ENCODE results near the gene ETS1. TPM values are rescaled to one million over a fixed set of nuclear protein-coding genes. Genes with fewer than 3 reads are reported as not detected.

ETS1 gene
- polyA plus RNA-seq, 1 experiment = 32.3 TPM

GRCh38 chr11:128624269-128625175 lies 37.2 kb upstream of the ETS1 start:
- DNase-seq (ENCODE audit: low read depth, low spot score) = no peak
- Histone ChIP-seq H3K27me3 (ENCODE audit: control insufficient read depth, insufficient read depth, low read length) (no peaks in the 10 kb centered on the region), H3K9me3 (ENCODE audit: control insufficient read depth, insufficient read depth, low read length) (no peaks in the 10 kb centered on the region; the same call in 1 of the 2 replicates), H3K27ac (ENCODE audit: low read depth, low read length) (no peak overlapping the region), H3K4me3 (ENCODE audit: low read depth, low read length) (no peak overlapping the region)
- ChIA-PET POLR2A (no interaction called here), CTCF (interaction anchor here (1.5 to 2.7 kb wide), 3 partner anchors 8 to 467 kb away, joined by 4 to 11 read pairs (median 5); no protein-coding TSS in a partner anchor)
- TF ChIP-seq, protein P1, sequence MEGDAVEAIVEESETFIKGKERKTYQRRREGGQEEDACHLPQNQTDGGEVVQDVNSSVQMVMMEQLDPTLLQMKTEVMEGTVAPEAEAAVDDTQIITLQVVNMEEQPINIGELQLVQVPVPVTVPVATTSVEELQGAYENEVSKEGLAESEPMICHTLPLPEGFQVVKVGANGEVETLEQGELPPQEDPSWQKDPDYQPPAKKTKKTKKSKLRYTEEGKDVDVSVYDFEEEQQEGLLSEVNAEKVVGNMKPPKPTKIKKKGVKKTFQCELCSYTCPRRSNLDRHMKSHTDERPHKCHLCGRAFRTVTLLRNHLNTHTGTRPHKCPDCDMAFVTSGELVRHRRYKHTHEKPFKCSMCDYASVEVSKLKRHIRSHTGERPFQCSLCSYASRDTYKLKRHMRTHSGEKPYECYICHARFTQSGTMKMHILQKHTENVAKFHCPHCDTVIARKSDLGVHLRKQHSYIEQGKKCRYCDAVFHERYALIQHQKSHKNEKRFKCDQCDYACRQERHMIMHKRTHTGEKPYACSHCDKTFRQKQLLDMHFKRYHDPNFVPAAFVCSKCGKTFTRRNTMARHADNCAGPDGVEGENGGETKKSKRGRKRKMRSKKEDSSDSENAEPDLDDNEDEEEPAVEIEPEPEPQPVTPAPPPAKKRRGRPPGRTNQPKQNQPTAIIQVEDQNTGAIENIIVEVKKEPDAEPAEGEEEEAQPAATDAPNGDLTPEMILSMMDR (IDR thresholded peaks at IDR 0.05; ENCODE audit: low read depth, low read length) = no peak

- ChIA-PET POLR2A (no interaction called here), CTCF (interaction anchor here (2.0 to 2.8 kb wide), 3 partner anchors 9 to 466 kb away, joined by 5 to 13 read pairs (median 11); no protein-coding TSS in a partner anchor)
- no peak overlapping the region for H3K4me3 ChIP-seq (ENCODE audit: low read depth, low read length)
- TF ChIP-seq, protein P1 (IDR thresholded peaks at IDR 0.05; ENCODE audit: low read depth, low read length) = no peak
- DNase-seq (ENCODE audit: low read depth, low spot score) = no peak
- H3K27ac ChIP-seq (ENCODE audit: low read depth, low read length) = no peak overlapping the region
- H3K9me3 ChIP-seq (ENCODE audit: control insufficient read depth, insufficient read depth, low read length) = no peaks in the 10 kb centered on the region; the same call in 1 of the 2 replicates
- no peaks in the 10 kb centered on the region for H3K27me3 ChIP-seq (ENCODE audit: control insufficient read depth, insufficient read depth, low read length)
Observed at GRCh38 chr11:128623091-128623490, 35.7 kb upstream of the ETS1 start.

DNA sequence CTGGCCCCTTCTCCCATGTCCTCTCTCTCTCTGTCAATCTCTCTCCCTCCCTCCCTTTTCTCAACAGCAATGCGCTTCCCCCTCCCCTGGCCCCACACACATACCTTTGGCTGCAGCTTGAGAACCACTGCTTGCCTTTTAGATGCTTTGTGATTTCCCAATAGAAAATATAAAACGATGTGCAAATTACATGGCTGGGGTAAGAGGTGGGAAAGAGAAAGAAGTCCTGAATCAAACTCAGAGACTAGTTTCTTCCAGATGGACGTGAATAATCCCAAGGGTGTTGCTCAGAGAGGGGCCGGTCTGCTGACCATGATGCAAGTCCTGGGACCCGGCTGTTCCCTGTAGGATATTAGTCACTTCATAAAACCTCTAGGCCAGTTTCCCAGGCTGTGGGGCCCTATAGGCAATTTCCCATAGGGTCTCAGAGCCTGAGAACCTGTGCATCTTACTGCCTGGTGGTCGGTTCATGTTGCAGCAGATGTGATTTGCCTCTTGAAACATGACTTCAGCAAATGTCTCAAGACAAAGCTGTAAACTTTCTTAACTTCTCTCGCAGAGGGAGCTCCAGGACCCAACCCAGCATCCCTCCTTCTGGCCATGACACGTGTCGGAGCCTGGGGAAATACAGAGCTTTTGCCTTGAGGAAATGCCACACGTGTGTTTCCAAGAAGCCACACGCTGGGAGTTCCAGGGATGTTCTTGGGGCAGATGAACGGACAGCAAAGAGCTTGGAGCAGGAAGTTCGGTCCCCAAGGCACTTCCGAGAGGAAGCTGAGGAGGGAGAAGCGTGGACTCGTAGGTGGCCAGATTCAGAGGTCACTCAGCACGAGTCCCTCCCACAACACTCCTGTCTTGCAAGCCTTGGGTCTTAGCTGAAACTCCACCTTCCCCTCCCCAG lies 34.5 kb upstream of the ETS1 start:
- POLR2A ChIA-PET = interaction anchor here (0.7 kb wide), 1 partner anchor 78 kb away, joined by 3 read pairs; no protein-coding TSS in a partner anchor
- H3K27ac ChIP-seq (ENCODE audit: low read depth, low read length) = peak overlapping the region; percentile 73

GRCh38 chr11:128620309-128621100 lies 33.1 kb upstream of the ETS1 start:
- DNase-seq (ENCODE audit: low read depth, low spot score) = no peak
- ChIA-PET POLR2A (no interaction called here), CTCF (interaction anchor here (0.6 to 3.8 kb wide), 5 partner anchors 11 to 463 kb away, joined by 5 to 25 read pairs (median 10); no protein-coding TSS in a partner anchor)
- H3K9me3 ChIP-seq (ENCODE audit: control insufficient read depth, insufficient read depth, low read length) = no peaks in the 10 kb centered on the region
- H3K27me3 ChIP-seq (ENCODE audit: control insufficient read depth, insufficient read depth, low read length) = no peaks in the 10 kb centered on the region
- H3K27ac ChIP-seq (ENCODE audit: low read depth, low read length) = no peak overlapping the region
- TF ChIP-seq, protein P1 (IDR thresholded peaks at IDR 0.05; ENCODE audit: low read depth, low read length) = no peak
- H3K4me3 ChIP-seq (ENCODE audit: low read depth, low read length) = no peak overlapping the region

More for the DNA sequence above, 34.5 kb upstream of the ETS1 start:
- Histone ChIP-seq H3K27me3 (ENCODE audit: control insufficient read depth, insufficient read depth, low read length) (no peaks in the 10 kb centered on the region), H3K9me3 (ENCODE audit: control insufficient read depth, insufficient read depth, low read length) (no peaks in the 10 kb centered on the region), H3K4me3 (ENCODE audit: low read depth, low read length) (no peak overlapping the region)
- TF ChIP-seq, protein P1 (IDR thresholded peaks at IDR 0.05; ENCODE audit: low read depth, low read length) = no peak
- DNase-seq (ENCODE audit: low read depth, low spot score) = peak; percentile 83
- CTCF ChIA-PET = interaction anchor here (1.1 to 3.8 kb wide), 5 partner anchors 9 to 464 kb away, joined by 5 to 25 read pairs (median 11); no protein-coding TSS in a partner anchor

Data from AG04450 (cell line).